ENCODE results near the gene UNC50. TPM values are rescaled to one million over a fixed set of nuclear protein-coding genes. Genes with fewer than 3 reads are reported as not detected.

UNC50 gene
- total RNA-seq, 6 donors from 2014 or later = 28.3 to 65.2 (median 44.6) TPM

DNA sequence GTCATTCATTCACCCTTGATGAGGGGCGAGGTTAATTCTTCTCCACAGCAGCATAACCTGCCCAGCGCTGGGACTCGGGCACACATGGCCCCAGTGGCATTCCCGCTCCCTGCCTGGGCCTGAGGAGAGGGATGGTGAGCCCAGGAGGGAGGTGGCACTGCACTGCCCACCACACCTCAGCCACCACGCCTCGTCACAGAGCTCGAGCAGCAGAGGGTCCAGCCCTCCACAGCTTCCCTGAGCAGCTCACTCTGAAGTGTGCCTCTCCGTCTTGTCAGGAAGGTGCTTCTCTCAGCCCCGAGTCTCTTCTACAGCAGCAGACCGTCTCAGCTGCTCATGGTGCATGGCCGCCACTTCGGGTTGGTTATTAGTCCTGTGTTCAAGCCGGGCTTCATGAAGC, 35.0 kb upstream of the UNC50 start:
- no peaks in the 10 kb centered on the region for H3K4me1 ChIP-seq
- TF ChIP-seq, protein P1, sequence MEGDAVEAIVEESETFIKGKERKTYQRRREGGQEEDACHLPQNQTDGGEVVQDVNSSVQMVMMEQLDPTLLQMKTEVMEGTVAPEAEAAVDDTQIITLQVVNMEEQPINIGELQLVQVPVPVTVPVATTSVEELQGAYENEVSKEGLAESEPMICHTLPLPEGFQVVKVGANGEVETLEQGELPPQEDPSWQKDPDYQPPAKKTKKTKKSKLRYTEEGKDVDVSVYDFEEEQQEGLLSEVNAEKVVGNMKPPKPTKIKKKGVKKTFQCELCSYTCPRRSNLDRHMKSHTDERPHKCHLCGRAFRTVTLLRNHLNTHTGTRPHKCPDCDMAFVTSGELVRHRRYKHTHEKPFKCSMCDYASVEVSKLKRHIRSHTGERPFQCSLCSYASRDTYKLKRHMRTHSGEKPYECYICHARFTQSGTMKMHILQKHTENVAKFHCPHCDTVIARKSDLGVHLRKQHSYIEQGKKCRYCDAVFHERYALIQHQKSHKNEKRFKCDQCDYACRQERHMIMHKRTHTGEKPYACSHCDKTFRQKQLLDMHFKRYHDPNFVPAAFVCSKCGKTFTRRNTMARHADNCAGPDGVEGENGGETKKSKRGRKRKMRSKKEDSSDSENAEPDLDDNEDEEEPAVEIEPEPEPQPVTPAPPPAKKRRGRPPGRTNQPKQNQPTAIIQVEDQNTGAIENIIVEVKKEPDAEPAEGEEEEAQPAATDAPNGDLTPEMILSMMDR (IDR thresholded peaks at IDR 0.05) = no peak
- 92% methylated on average over 11 to 13 of the region's 13 CpGs for WGBS, 2 donors
- H3K9me3 ChIP-seq = no peaks in the 10 kb centered on the region
- ATAC-seq (ENCODE audit: low FRiP score in 2 of 2) = no peak
- DNase-seq = no peak
- no peak overlapping the region for H3K27ac ChIP-seq
- H3K4me3 ChIP-seq = no peak overlapping the region
- H3K36me3 ChIP-seq = peaks cover 4 to 84% (median 64%) of the 10 kb centered on the region in 4 donors
- no peaks in the 10 kb centered on the region for H3K27me3 ChIP-seq

DNA sequence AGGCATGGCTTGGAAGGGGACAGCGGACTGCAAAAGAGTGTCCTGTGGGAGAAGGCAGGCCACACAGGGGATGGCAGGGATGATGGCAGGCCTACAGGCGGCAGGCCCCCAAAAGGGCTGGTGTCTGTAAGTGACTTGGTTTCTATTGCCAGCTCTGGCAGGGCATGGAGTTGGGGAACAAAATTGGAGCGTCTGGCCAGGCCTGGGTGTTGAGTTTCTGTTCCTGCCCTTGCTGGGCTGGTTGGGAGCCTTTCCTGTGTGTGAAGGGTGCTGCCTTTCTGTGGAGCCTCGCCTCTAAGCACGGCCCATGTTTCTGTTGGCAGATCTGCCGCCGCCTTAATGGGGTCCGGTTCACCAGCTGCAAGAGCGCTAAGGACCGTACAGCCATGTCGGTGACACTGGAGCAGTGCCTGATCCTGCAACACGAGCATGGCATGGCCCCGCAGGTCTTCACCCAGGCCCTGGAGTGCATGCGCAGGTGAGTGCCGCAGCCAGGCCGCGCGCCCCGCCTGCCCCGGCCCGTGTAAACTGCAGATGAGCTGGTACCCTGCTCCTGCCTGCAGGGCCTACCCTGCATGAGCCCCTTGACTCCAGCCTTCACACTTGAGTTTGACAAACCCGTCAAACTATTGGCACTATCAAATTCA, 31.6 kb upstream of the UNC50 start:
- ATAC-seq (ENCODE audit: low FRiP score in 2 of 2) (no peak), DNase-seq (no peak)
- Histone ChIP-seq H3K4me1 (no peaks in the 10 kb centered on the region), H3K27ac (no peak overlapping the region), H3K27me3 (no peaks in the 10 kb centered on the region), H3K9me3 (no peaks in the 10 kb centered on the region), H3K4me3 (no peak overlapping the region), H3K36me3 (peaks cover 0 to 71% (median 55%) of the 10 kb centered on the region in 4 donors)
- no peak for TF ChIP-seq EP300 (IDR thresholded peaks at IDR 0.05)
- TF ChIP-seq, protein P1 (IDR thresholded peaks at IDR 0.05) = no peak
- TF ChIP-seq POLR2A (IDR thresholded peaks at IDR 0.05) = no peak
- no peak for TF ChIP-seq POLR2AphosphoS5 (IDR thresholded peaks at IDR 0.05)
- WGBS, 2 donors = 92 to 96% methylated on average over 3 to 22 of the region's 22 CpGs

DNA sequence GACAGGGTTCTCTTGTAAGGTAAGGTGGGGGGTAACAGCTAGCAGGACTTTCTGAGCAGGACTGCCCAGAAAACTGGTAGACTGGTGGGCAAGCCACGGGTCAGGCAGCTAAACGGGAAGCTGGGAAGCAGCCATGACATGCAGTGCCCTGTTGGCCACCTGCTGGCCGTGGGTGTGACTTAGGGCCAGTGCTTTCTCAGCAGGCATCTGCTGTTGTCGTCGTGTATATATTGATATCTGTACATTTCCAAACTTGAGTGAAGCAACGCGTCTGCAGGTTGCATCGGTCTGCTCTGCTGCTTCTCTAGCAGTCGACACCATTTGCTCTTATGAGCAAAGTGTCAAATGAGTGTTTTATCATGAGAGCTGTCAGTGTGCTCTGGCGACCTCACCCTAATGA, 31.1 kb upstream of the UNC50 start:
- no peak overlapping the region for H3K4me3 ChIP-seq
- H3K27ac ChIP-seq = no peak overlapping the region
- no peak for ATAC-seq (ENCODE audit: low FRiP score in 2 of 2)
- TF ChIP-seq POLR2AphosphoS5 (IDR thresholded peaks at IDR 0.05) (no peak), EP300 (IDR thresholded peaks at IDR 0.05) (no peak), POLR2A (IDR thresholded peaks at IDR 0.05) (no peak)
- TF ChIP-seq, protein P1 (IDR thresholded peaks at IDR 0.05) = no peak
- DNase-seq = no peak
- no peaks in the 10 kb centered on the region for H3K27me3 ChIP-seq
- H3K9me3 ChIP-seq = no peaks in the 10 kb centered on the region
- WGBS, 2 donors = 77 to 81% methylated on average over 10 of the region's 10 CpGs
- H3K36me3 ChIP-seq = peaks cover 0 to 71% (median 56%) of the 10 kb centered on the region in 4 donors
- H3K4me1 ChIP-seq = no peaks in the 10 kb centered on the region

DNA sequence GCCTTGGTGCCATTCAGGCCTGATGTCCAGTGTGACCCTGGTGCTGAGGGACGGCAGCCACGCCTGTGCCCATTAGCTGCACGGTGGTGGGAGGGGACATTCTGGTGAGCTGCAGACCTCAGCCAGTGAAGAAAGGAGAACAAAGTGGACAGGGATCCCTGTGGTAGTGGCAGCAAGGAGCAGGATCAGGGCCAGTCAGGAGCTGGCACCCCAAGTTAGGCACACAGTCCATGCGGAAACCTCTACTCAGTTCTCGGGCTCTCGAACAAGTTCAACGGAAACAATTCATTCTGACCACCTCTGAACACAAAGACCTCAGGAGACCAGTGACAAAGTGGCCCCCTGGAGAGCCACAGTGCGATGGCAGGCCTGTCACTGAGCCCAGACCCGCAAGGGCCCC, 30.2 kb upstream of the UNC50 start:
- WGBS, 2 donors = 94 to 97% methylated on average over 6 to 9 of the region's 9 CpGs
- no peaks in the 10 kb centered on the region for H3K9me3 ChIP-seq
- H3K27me3 ChIP-seq = no peaks in the 10 kb centered on the region
- DNase-seq = no peak
- H3K4me1 ChIP-seq = no peaks in the 10 kb centered on the region
- ATAC-seq (ENCODE audit: low FRiP score in 2 of 2) = no peak
- TF ChIP-seq POLR2A (IDR thresholded peaks at IDR 0.05) (no peak), POLR2AphosphoS5 (IDR thresholded peaks at IDR 0.05) (no peak), EP300 (IDR thresholded peaks at IDR 0.05) (no peak)
- TF ChIP-seq, protein P1 (IDR thresholded peaks at IDR 0.05) = no peak
- H3K4me3 ChIP-seq = no peak overlapping the region
- H3K27ac ChIP-seq = no peak overlapping the region
- peaks cover 0 to 71% (median 55%) of the 10 kb centered on the region in 4 donors for H3K36me3 ChIP-seq

DNA sequence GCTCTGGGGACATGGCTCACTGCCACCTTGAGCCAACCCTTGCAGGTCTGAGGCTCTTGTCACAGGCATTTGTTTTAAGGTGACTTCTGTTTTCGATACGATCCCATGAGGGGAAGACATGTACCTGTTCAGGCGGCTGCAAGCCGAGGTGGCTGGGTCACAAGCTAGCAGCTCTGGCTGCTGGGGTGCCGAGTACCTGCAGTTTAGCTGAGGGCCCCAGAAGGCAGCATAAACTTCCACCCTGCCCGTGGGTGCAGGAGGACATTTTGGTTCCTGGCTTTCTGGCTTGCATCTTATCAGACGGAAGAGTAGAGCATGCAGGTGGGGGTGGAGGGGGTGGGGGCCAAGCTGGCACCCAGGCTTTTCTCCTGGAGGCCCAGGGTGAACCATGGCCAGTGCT, 28.5 kb upstream of the UNC50 start:
- H3K9me3 ChIP-seq = no peaks in the 10 kb centered on the region
- H3K36me3 ChIP-seq = peaks cover 0 to 74% (median 50%) of the 10 kb centered on the region in 4 donors
- H3K27me3 ChIP-seq = no peaks in the 10 kb centered on the region
- DNase-seq (no peak), ATAC-seq (ENCODE audit: low FRiP score in 2 of 2) (no peak)
- 89 to 94% methylated on average over 6 to 7 of the region's 7 CpGs for WGBS, 2 donors
- TF ChIP-seq EP300 (IDR thresholded peaks at IDR 0.05) (no peak), POLR2A (IDR thresholded peaks at IDR 0.05) (no peak), POLR2AphosphoS5 (IDR thresholded peaks at IDR 0.05) (no peak)
- TF ChIP-seq, protein P1 (IDR thresholded peaks at IDR 0.05) = no peak
- H3K4me3 ChIP-seq = no peak overlapping the region
- H3K4me1 ChIP-seq = no peaks in the 10 kb centered on the region
- H3K27ac ChIP-seq = no peak overlapping the region
